Ectodermal cell (in vitro differentiated cells): ENCODE data around the gene MYH10. TPM values are rescaled to one million over a fixed set of nuclear protein-coding genes. Genes with fewer than 3 reads are reported as not detected.

ENCODE experiments used
- H3K27ac ChIP-seq: 2 replicates; pipeline ENCODE4 v1.7.0; 2013; ENCODE audit warnings: mild to moderate bottlenecking, low read depth, low read length; ENCODE audit not compliant: insufficient read depth, poor library complexity, severe bottlenecking
- H3K27me3 ChIP-seq: 2 replicates; pipeline ENCODE4 v1.7.0; 2013; ENCODE audit warnings: mild to moderate bottlenecking, low read length; ENCODE audit not compliant: insufficient read depth, control insufficient read depth, poor library complexity, severe bottlenecking
- H3K36me3 ChIP-seq: one replicate; pipeline ENCODE4 v1.7.0; 2013; ENCODE audit warnings: low read length; ENCODE audit not compliant: control insufficient read depth, insufficient read depth
- H3K4me1 ChIP-seq: one replicate; pipeline ENCODE4 v1.7.0; 2013; ENCODE audit warnings: low read length; ENCODE audit not compliant: control insufficient read depth, insufficient read depth
- H3K4me3 ChIP-seq: 2 replicates; pipeline ENCODE4 v1.7.0; 2013; ENCODE audit warnings: low read depth, low read length, control low read depth; ENCODE audit not compliant: insufficient read depth
- H3K9me3 ChIP-seq: 2 replicates; pipeline ENCODE4 v1.7.0; 2013; ENCODE audit warnings: mild to moderate bottlenecking, low read length, moderate library complexity; ENCODE audit not compliant: control insufficient read depth
- WGBS, 2 experiments: methylation state at CpG; one replicate each; pipeline ENCODE4 v1.1.7; 2013; ENCODE audit warnings: missing lambda C conversion rate in 2 of 2; 5-methylcytosine and 5-hydroxymethylcytosine counted together
- polyA plus RNA-seq, 4 experiments: library from polyadenylated mRNA; stranded (reverse); fragments of 50-300 nt; gene quantifications; one replicate each; pipeline ENCODE4 v1.2.3, GENCODE V29; 2013

MYH10 gene
- polyA plus RNA-seq (2013, experiment 1 of 4): 253 TPM
- polyA plus RNA-seq (2013, experiment 2 of 4): 281 TPM
- 189 TPM for polyA plus RNA-seq (2013, experiment 3 of 4)
- polyA plus RNA-seq (2013, experiment 4 of 4): 200 TPM

- WGBS, 2 experiments: 0% methylated on average over 33 of the region's 33 CpGs
- Histone ChIP-seq H3K27me3 (no peaks in the 10 kb centered on the region), H3K4me3 (peak within 1 kb of the TSS; percentile 92), H3K9me3 (no peaks in the 10 kb centered on the region), H3K4me1 (peaks cover 26% of the 10 kb centered on the region), H3K27ac (peak within 1 kb of the TSS; percentile 92), H3K36me3 (no peaks in the 10 kb centered on the region)
Observed at GRCh38 chr17:8630227-8630801, at the start of gene MYH10. TSS of gene MYH10 (minus strand) at chr17:8630725. CDS start at chr17:8623246, 7,479 bp downstream.

GRCh38 chr17:8679126-8679525 lies 48.6 kb upstream of the MYH10 start:
- no peaks in the 10 kb centered on the region for H3K9me3 ChIP-seq
- peaks cover 4% of the 10 kb centered on the region for H3K4me1 ChIP-seq
- 91 to 93% methylated on average over 3 of the region's 3 CpGs for WGBS, 2 experiments

GRCh38 chr17:8675306-8675705 lies 44.8 kb upstream of the MYH10 start:
- no peaks in the 10 kb centered on the region for H3K36me3 ChIP-seq
- H3K4me1 ChIP-seq: peaks cover 4% of the 10 kb centered on the region
- H3K4me3 ChIP-seq: no peak overlapping the region
- WGBS, 2 experiments: 67 to 73% methylated on average over 8 of the region's 8 CpGs
- no peaks in the 10 kb centered on the region for H3K27me3 ChIP-seq
- H3K27ac ChIP-seq: no peak overlapping the region
- H3K9me3 ChIP-seq: no peaks in the 10 kb centered on the region

More at GRCh38 chr17:8679126-8679525, 48.6 kb upstream of the MYH10 start:
- Histone ChIP-seq H3K27me3 (no peaks in the 10 kb centered on the region), H3K27ac (no peak overlapping the region), H3K36me3 (no peaks in the 10 kb centered on the region), H3K4me3 (no peak overlapping the region)

DNA sequence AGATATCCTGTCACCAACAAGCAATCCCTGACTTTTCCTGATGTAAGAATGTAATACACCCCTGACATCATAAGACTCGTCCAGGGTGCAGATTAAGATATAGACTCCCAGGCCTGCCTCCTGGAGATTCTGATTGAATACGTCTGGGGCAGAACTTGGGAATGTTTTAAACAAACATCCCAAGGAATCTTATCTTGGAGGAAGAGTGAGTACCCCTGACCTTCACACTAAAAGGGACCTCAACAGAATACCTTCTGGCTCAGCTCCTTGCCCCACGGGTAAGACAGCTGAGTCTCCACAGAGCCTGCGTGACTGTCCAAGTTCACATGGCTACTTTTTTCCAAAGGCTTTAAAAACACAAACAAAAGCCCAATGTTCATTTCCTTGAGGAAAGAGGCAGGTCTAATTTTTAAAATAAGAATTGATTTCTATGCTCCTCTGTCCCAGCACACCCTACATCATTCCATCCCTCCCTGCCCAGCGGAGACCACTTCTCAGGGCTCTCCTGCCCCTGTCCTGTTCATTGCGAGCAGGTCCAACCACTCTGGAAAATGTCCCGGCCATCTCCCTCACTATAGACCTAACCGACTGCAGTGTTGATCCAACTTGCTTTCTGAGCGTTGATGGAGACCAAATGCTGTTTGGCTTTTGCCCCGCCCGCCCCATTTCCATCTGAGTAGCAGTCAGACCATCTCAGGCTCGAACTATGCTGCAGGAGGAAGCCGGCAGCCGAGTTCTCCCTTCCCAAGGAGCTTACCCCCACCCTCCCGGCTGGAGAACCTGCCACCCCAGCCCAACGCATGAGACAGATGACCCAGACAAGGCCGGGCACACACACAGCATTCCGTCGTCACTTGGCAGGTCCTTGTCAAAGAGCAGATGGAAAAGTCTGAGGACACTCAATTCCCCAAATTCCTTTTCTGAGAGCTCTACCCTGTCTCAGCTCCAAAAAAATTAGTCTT lies 44.1 kb upstream of the MYH10 start:
- H3K36me3 ChIP-seq: no peaks in the 10 kb centered on the region
- WGBS, 2 experiments: 62 to 69% methylated on average over 19 of the region's 19 CpGs

GRCh38 chr17:8673612-8674011 lies 43.1 kb upstream of the MYH10 start:
- no peaks in the 10 kb centered on the region for H3K36me3 ChIP-seq
- no peak overlapping the region for H3K27ac ChIP-seq
- H3K4me3 ChIP-seq: no peak overlapping the region
- peaks cover 4% of the 10 kb centered on the region for H3K4me1 ChIP-seq
- no peaks in the 10 kb centered on the region for H3K27me3 ChIP-seq
- no peaks in the 10 kb centered on the region for H3K9me3 ChIP-seq
- WGBS, 2 experiments: 92 to 96% methylated on average over 1 of the region's 1 CpG

More for the DNA sequence above, 44.1 kb upstream of the MYH10 start:
- H3K27ac ChIP-seq: no peak overlapping the region
- no peak overlapping the region for H3K4me3 ChIP-seq
- H3K9me3 ChIP-seq: no peaks in the 10 kb centered on the region
- no peaks in the 10 kb centered on the region for H3K27me3 ChIP-seq
- peaks cover 4% of the 10 kb centered on the region for H3K4me1 ChIP-seq

DNA sequence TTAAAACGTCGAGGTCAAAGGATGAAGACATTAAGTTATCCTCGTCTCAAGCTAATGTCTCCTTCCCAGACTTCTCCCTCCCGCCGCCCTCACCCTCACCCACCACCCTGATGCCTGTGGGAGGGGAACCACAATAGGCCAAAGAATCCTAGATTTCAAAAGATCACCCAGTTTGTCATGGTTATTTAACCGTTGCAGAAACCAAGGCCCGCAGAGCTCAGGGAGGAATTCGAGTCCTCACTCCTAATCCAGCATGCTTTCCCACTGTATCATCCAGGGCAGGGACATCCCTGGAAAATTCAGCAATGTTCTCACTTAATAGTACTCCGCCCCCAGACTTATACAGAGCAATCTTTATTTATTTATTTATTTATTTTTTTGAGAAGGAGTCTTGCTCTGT lies 41.8 kb upstream of the MYH10 start:
- WGBS, 2 experiments: 93 to 95% methylated on average over 8 to 9 of the region's 9 CpGs
- Histone ChIP-seq H3K36me3 (no peaks in the 10 kb centered on the region), H3K4me3 (no peak overlapping the region), H3K27me3 (no peaks in the 10 kb centered on the region), H3K27ac (no peak overlapping the region), H3K4me1 (peaks cover 4% of the 10 kb centered on the region), H3K9me3 (no peaks in the 10 kb centered on the region)

DNA sequence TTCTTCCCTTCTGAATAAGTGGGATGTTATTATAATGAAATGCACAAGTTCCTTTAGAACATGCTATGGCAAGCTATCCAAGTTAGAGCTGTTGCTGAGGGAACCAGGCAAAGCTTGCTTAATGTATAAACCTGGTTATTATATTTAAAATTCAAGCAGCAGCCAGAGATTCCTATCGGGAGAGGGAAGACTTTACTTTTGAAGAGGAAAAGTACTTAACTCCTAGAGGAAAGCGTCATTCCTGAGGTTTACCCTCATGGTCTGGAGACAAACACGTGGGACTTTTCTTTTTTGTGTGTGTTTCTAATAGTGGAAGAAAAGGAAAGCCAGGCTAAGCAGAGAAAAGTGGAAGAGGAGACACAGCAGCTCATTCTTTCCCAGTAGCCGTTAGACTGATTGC lies 39.9 kb upstream of the MYH10 start:
- no peaks in the 10 kb centered on the region for H3K9me3 ChIP-seq
- H3K27me3 ChIP-seq: no peaks in the 10 kb centered on the region
- H3K4me3 ChIP-seq: no peak overlapping the region
- 78 to 84% methylated on average over 4 of the region's 4 CpGs for WGBS, 2 experiments
- H3K4me1 ChIP-seq: peaks cover 3% of the 10 kb centered on the region
- no peak overlapping the region for H3K27ac ChIP-seq
- no peaks in the 10 kb centered on the region for H3K36me3 ChIP-seq

DNA sequence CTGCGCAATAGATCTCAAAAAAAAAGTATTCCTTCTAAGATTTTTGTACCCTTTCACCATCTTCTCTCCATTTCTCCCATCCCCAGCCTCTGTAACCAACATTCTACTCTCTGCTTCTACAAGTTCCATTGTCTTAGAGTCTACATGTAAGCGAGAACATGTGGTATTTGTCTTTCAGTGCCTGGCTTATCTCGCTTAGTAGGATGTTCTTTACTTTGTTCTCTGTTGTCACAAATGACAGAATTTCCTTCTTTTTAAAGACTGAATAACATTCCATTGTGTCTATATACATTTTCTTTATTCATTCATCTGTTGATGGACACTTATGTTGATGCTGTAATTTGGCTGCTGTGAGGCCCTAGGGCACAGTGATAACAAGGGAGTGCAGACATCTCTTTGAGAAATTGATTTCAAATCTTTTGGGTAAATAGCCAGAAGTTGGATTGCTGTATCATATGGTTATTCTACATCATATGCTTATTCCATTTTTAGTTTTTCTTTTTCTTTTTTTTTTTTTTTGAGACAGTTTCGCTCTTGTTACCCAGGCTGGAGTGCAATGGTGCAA lies 37.7 kb upstream of the MYH10 start:
- Histone ChIP-seq H3K27me3 (no peaks in the 10 kb centered on the region), H3K27ac (no peak overlapping the region), H3K4me1 (no peaks in the 10 kb centered on the region), H3K9me3 (no peaks in the 10 kb centered on the region), H3K36me3 (no peaks in the 10 kb centered on the region), H3K4me3 (no peak overlapping the region)
- WGBS, 2 experiments: 89 to 94% methylated on average over 4 of the region's 4 CpGs

DNA sequence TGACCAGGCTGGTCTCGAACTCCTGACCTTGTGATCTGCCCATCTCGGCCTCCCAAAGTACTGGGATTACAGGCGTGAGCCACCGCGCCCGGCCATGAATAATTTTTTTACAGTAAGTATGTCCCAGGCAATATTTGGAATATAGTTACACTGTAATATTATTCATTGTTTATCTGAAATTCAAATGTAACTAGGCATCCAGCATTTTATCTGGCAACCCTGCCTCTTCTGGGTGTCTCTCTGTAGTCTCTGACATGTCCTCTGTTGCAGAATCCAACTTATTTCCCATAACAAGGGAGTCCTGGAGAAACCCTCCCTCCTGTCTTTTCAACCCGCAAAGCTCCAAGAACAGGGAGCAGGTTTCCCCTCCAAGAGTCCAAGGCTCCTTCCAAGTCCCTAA lies 36.9 kb upstream of the MYH10 start:
- WGBS, 2 experiments: 78 to 87% methylated on average over 7 of the region's 7 CpGs
- H3K4me1 ChIP-seq: no peaks in the 10 kb centered on the region
- no peak overlapping the region for H3K4me3 ChIP-seq
- H3K9me3 ChIP-seq: no peaks in the 10 kb centered on the region
- no peaks in the 10 kb centered on the region for H3K36me3 ChIP-seq
- no peak overlapping the region for H3K27ac ChIP-seq
- no peaks in the 10 kb centered on the region for H3K27me3 ChIP-seq

DNA sequence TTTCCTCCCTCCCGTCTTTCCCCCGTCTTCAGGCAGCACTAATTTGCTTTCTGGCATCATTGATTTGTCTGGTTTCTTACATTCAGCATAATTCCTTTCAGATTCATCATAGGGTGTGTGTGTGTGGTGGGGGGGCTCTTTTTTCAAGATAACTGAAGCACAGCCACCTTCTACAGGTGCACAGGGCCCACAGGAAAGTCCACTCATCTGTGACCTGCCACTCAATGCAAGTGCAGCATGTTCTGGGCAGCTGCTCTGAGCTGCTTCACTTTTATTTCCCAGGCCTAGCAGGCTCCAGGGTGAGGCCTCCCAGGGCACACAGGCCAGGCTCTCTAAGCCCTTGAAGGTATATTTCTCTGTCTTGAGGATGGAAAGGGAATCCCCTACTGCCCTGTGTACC lies 35.2 kb upstream of the MYH10 start:
- Histone ChIP-seq H3K36me3 (no peaks in the 10 kb centered on the region), H3K4me3 (no peak overlapping the region), H3K4me1 (no peaks in the 10 kb centered on the region), H3K9me3 (no peaks in the 10 kb centered on the region), H3K27ac (no peak overlapping the region), H3K27me3 (no peaks in the 10 kb centered on the region)
- WGBS, 2 experiments: 88 to 100% methylated on average over 2 of the region's 2 CpGs
